Kidney (tissue), 14 donors: ENCODE measurements around the gene LHFPL6. TPM values are rescaled to one million over a fixed set of nuclear protein-coding genes. Genes with fewer than 3 reads are reported as not detected.

Experiments
- DNase-seq, 5 donors: peaks; one replicate each; pipeline ENCODE4 v3.0.0-alpha.2; 2013 to 2020
- FAIRE-seq: peaks from 2 replicates; lab custom pipeline; 2012; peaks lifted over from hg19 to GRCh38; lab: Jason Lieb, UNC
- H3K27ac ChIP-seq, 2 donors: one replicate each; pipeline ENCODE4 v1.7.0; 2013; ENCODE audit warnings: low read depth in 2 of 2, low read length in 2 of 2, inconsistent platforms in 1 of 2
- H3K27me3 ChIP-seq: one replicate; pipeline ENCODE4 v1.7.1; 2013; ENCODE audit warnings: low read length, inconsistent platforms; ENCODE audit not compliant: control insufficient read depth, insufficient read depth
- H3K36me3 ChIP-seq, 3 donors: one replicate each; pipeline versions ENCODE4 v1.7.0 to v1.7.1; 2013; ENCODE audit warnings: low read length in 3 of 3, control low read depth in 1 of 3, inconsistent platforms in 1 of 3; ENCODE audit not compliant: insufficient read depth in 3 of 3, control insufficient read depth in 2 of 3
- H3K4me1 ChIP-seq, 3 donors: one replicate each; pipeline versions ENCODE4 v1.7.0 to v1.7.1; 2013; ENCODE audit warnings: low read length in 3 of 3, inconsistent platforms in 1 of 3, low read depth in 1 of 3; ENCODE audit not compliant: control insufficient read depth in 2 of 3, insufficient read depth in 2 of 3
- H3K4me3 ChIP-seq, 3 donors: one replicate each; pipeline versions ENCODE4 v1.7.0 to v1.8.1; 2013; ENCODE audit warnings: low read length in 3 of 3, control low read depth in 1 of 3, inconsistent platforms in 1 of 3
- H3K9ac ChIP-seq, 3 donors: one replicate each; pipeline versions ENCODE4 v1.7.0 to v1.7.1; 2013; ENCODE audit warnings: low read length in 3 of 3, control low read depth in 1 of 3, inconsistent platforms in 1 of 3
- H3K9me3 ChIP-seq, 3 donors: one replicate each; pipeline versions ENCODE4 v1.7.0 to v1.7.1; 2013; ENCODE audit warnings: low read length in 3 of 3, control low read depth in 1 of 3, inconsistent platforms in 1 of 3; ENCODE audit not compliant: control insufficient read depth in 2 of 3, insufficient read depth in 1 of 3
- CTCF ChIP-seq: IDR thresholded peaks from 3 replicates; pipeline ENCODE4 v1.5.1; 2012; ENCODE audit warnings: mild to moderate bottlenecking, moderate library complexity, borderline replicate concordance; ENCODE audit not compliant: insufficient read depth; ENCODE audit errors: extremely low read depth
- intact Hi-C: fragments of 100-400 bp; cut with DNase I; formaldehyde crosslinking; loops from one replicate; pipeline ENCODE4 v1.11.1; 2022
- polyA plus RNA-seq: library from polyadenylated mRNA; stranded (reverse); fragments of 350-450 nt; fragmentation: Illumina TruSeq; extraction: RNeasy Lipid Tissue Mini Kit (QIAGEN cat#74804); gene quantifications from one replicate; pipeline ENCODE4 v1.2.3, GENCODE V29; 2014; ENCODE audit warnings: low read depth, low replicate concordance; ENCODE audit not compliant: insufficient read depth
- total RNA-seq: library from RNA; stranded (reverse); fragmentation: NEBNext Ultra II Directional; extraction: Animal tissue kit (Norgen Biotek cat#: 25700); gene quantifications from one replicate; pipeline ENCODE4 v1.2.1, GENCODE V29; 2021
- donor health status: control.
- donor health status: control.
- donor health status: control.
- donor health status: control.
- donor health status: control.
- donor health status: DM: yes; HTN: yes; CAD: no.
- donor health status: Normal renal cell carcinoma (clear cell type).

Gene LHFPL6
- total and polyA plus RNA-seq, 2 donors from 2014 or later, result 33.0 to 59.2 TPM

GRCh38 chr13:39417131-39417530 lies 185.9 kb downstream of the LHFPL6 start:
- no peak for TF ChIP-seq CTCF
- FAIRE-seq, result no peak
- no peaks in the 10 kb centered on the region for H3K4me1 ChIP-seq
- H3K36me3 ChIP-seq, result no peaks in the 10 kb centered on the region
- no peak overlapping the region for H3K27ac ChIP-seq
- H3K4me3 ChIP-seq, result no peak overlapping the region
- intact Hi-C loops, result loop anchor here (10.0 kb wide), 1 partner anchor 198 kb away; no protein-coding TSS in a partner anchor
- H3K9ac ChIP-seq, result no peak overlapping the region
- peak in 2 of 5 donors; percentile 23 to 29 for DNase-seq
- no peaks in the 10 kb centered on the region for H3K9me3 ChIP-seq
- no peaks in the 10 kb centered on the region for H3K27me3 ChIP-seq

GRCh38 chr13:39415008-39415802 lies 187.8 kb downstream of the LHFPL6 start:
- no peaks in the 10 kb centered on the region for H3K27me3 ChIP-seq
- FAIRE-seq, result no peak
- H3K4me3 ChIP-seq, result no peak overlapping the region
- peak in 2 of 5 donors; percentile 49 to 80 for DNase-seq
- no peak overlapping the region for H3K9ac ChIP-seq
- peak; percentile 46 for TF ChIP-seq CTCF
- no peaks in the 10 kb centered on the region for H3K36me3 ChIP-seq
- no peak overlapping the region for H3K27ac ChIP-seq
- intact Hi-C loops, result loop anchor here (10.0 kb wide), 1 partner anchor 200 kb away; no protein-coding TSS in a partner anchor
- no peaks in the 10 kb centered on the region for H3K9me3 ChIP-seq
- no peaks in the 10 kb centered on the region for H3K4me1 ChIP-seq

DNA sequence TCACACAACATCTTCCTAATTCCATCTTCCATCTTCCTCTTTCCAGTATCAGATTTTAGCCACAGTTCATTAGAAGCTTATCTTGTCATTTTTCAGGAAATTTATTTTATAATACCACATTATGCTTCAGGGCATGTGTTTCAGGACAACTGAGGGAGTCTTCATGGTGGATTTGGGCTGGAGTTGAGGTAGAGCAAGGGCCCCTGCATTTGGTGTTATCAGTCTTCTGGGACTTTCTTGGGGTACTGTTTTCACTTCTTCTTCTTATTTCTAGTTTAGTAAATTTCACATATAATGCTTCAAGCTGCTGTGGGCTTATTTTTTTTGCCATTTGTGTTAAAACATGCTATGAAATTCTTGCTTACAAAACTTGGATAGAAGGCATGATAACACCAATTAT lies 188.7 kb downstream of the LHFPL6 start:
- DNase-seq (no peak), FAIRE-seq (no peak)
- H3K4me1 ChIP-seq, result no peaks in the 10 kb centered on the region
- no peak for TF ChIP-seq CTCF
- H3K9me3 ChIP-seq, result no peaks in the 10 kb centered on the region
- H3K36me3 ChIP-seq, result no peaks in the 10 kb centered on the region
- intact Hi-C loops, result loop anchor here (10.0 kb wide), 1 partner anchor 200 kb away; no protein-coding TSS in a partner anchor
- H3K27ac ChIP-seq, result no peak overlapping the region
- H3K4me3 ChIP-seq, result no peak overlapping the region
- no peaks in the 10 kb centered on the region for H3K27me3 ChIP-seq
- H3K9ac ChIP-seq, result no peak overlapping the region
